Astrocyte of the hippocampus (primary cell): ENCODE measurements around the gene DIP2C.
"Not testable (repeated sequence)": the region's sequence is repeated elsewhere in the genome, so short reads cannot be mapped to it uniquely, and the experiment has no call there.

Experiments used
- DNase-seq: peaks from one replicate; pipeline ENCODE4 v3.0.0; 2011; ENCODE audit warnings: low read depth, low spot score

The DIP2C gene

DNA sequence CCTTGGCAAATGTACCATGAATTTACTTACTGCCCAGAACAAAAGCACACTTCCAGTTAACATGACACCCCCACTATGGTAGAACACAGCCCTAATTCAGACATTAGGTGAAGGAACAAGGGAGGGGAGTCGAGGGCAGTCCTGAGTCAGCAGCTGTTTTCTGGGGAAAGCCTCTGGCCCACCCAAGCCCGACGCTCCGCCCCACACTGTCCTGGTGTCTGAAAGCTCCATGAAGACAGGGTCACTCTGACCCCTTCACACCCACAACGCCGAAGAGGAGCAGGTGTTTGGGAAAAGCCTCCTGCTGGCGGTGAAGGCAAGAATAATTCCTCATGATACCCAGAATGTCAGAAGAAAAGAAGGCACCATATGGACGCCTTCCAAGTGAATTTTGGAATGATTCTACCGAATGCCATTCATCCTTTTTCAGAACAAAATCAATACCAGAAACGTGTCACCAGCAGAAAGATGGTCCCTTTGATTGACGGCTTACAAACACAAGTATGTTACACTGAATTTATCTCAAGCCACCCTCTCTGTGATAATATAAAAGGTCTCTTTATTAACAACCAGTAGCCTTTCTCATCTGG lies 172.1 kb downstream of the DIP2C start:
- DNase-seq, result no peak

DNA sequence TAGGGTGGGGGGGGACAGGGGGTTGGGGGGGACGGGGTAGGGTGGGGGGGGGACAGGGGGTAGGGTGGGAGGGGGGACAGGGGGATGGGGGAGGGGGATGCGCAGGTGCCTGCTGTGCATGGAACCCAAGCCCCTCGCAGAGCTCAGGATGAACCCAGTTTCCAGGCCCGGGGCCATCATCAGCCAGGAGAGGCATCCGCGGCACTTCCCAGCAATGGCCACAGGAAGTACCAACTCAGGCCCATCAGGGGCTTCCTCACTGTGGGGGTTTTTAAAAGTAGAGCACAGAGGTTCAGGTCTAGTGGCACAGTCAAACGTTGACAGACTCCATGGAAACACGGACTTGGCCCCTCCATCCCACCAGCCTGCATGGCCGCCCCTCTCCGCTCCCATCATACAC lies 172.7 kb downstream of the DIP2C start:
- DNase-seq, result no peak

DNA sequence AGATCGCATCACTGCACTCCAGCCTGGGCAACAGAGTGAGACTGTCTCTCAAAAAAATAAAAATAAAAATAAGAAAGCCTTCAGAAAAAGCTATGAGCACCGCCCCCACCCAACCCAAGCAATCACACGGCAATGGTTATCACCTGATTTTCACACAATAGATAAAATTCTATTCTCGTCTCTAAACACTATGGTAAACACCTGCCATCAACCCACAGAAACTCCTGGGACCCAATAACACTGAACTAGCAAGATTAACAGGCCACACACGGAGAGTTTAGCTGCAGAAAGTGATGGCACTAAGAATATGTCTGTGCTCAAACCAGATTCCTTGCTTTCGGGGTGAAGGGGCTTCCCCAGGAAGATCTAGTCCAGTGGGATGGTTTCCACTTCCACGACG lies 173.8 kb downstream of the DIP2C start:
- no peak for DNase-seq

DNA sequence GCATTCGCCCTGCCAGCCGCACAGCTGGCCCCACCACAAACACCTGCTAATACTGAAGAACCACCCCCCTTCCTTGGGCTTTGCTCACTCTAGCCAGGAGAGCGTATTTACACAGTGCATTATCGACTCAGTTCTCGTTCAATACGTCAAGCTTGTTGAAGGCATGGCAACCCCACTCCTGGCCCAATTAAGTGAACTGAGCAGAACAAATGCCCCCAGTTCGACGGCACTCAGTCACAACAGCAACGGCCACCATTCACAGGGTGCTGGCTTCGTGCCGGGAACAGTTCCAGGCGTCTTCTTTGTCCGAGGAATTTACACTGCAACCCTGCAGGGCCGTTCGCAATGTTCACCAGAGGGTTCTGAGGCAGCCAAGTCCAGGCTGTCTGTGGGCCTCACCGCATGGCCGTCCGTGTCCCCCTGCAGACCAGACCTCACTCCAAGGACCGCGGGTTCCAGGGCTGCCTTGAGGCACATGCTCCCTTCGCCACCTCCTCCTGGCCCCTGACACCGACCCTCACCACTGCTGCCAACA lies 175.3 kb downstream of the DIP2C start:
- peak; percentile 76 for DNase-seq

DNA sequence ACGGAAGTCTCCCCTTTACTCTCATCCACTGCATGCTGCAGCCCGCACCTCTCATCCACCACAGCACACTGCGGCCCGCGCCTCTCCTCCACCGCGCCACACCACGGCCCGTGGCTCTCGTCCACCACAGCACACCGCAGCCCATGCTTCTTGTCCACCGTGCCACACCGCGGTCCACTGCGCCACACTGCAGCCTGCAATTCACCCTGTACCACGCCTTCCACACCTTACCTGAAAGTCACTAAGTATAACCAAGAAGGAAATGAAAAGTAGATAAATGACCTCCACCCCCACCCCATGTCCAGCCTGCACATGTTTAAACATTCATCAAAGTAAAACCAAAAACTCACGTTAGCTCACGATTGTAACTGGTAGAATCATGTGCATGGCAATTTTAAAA lies 176.1 kb downstream of the DIP2C start:
- no peak for DNase-seq

DNA sequence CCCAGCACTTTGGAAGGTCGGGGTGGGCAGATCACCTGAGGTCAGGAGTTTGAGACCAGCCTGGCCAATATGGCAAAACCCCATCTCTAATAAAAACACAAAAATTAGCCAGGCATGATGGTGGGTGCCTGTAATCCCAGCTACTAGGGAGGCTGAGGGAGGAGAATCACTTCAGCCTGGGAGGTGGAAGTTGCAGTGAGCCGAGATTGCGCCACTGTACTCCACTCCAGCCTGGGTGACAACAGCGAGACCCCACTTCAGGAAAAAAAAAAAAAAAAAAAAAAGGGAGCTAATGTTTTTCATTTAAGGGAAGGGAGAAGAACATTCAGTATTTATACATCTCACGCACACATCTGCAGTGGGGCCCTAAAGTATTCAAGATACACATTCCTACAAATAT lies 176.8 kb downstream of the DIP2C start:
- not testable (repeated sequence) for DNase-seq

DNA sequence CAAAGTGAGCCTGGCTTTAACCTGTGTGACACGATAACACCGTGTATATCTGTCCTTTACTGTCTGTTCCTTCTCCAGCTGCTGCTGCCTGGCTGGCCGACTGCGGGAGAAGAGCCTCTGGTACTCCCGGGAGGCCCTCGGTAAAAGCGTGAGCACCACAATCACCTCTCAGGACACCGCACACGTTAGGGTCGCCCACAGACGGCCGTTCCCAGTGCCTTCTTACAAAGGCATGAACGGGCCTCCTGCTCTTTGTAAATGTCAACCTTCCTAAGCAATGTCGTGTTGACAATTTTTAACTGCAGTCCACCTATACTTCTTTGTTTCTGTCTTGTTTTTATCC lies 177.6 kb downstream of the DIP2C start:
- no peak for DNase-seq

DNA sequence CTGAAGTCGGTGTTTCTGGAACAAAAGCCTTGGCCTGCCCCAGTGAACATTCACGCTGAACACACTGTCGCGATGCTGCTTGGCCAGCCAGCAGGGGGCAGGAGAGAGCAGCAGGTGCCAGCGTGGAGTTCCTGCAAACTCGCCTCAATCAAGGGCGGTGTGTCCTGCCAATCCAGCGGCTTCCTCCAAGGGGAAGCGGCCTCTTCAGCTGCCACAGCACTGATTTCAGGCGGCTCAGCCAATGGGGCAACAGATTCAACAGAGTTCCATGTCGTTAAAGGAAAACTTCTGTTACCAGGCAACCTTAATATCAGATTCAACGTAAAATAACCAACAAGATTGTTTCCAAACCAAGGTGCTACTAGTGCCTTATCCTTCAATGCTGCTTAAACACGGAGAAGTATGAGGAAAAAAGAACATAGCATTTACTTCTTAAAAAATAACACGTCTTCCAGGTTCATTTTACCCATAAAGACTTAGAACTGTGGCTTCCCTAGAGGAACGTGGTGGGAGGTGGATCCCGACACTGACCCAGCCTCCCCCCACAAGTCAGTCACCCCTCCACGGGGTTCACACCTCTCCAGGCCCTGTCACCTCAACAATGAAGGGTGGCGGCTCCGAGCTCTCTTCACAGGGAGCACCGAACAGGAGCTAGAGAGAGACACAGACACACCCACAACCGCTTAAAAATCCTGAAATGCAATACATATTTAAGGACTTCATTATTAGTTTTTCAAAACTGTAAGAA lies 178.2 kb downstream of the DIP2C start:
- DNase-seq, result peak; percentile 98

DNA sequence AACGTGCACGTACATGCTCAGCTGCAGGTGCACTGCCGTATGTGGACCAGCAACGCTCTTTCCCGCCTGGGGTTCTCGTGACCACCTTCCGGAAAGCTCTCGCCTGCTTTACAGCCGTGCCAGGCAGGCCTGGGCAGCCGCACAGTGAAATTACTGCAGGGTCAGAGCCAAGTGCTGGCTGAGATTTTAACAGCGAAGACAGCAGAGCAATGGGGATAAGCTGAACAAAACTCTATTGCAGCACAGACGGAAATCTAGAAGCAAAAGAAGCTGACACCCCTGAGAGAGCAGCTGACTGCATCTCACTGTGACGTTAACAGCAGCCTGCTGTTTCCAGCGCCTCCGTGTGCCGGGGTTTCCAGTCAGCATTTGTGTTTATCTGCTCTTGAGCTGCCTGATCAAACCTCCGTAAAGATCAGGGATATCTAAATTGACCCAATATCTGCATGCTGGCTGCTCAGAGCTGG lies 179.0 kb downstream of the DIP2C start:
- no peak for DNase-seq

DNA sequence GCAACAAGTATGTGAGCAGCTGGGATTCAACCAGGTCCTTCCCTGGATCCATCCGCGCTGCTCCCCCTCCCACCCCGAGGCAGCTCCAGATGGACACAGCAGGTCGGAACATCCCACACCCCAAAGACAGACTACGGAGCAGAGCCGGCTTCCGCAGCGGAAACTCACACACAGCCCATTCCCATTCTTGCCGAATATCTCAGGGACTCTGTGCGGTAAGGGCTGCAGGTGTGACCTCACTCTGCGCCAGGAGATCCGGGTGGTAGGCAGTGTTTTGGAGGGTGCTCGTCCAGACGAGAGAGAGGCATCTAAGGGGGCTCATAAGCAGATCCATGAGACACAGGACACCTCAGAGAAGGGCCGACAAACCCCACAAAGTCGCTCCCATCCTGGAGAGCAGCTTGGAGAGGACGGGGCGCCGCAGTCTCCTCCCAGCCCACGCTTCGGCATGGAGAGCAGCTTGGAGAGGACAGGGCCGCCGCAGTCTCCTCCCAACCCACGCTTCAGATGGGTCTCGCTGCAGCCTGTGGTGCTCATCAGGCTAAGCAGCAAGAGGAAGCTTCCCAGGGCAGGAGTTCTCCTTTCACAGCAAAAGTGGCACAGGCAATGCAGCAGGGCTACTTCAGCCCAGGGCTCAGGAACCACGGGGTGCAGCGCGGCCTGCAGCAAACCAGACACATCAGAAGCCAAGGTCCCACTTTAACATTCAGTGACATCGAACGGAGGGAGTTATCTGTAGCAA lies 179.9 kb downstream of the DIP2C start:
- no peak for DNase-seq

DNA sequence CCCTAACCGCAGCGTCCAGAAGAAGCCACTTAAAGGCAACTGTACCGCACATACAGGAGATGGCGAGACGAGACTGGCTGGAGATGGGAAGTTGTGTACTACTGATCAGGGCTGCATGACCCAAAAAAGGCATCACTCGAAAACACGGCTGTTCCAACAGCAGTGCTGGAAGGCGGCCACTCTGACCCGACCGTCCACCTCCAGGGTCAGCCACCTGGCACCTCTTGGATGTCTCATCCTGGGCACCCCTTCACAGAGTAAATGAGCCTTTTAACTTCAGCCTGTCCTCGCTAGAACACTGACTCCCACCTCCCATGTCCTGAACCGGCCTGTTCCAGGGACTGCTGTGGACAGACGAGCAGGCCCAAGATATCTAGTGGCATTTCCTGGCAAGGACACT lies 180.7 kb downstream of the DIP2C start:
- no peak for DNase-seq

DNA sequence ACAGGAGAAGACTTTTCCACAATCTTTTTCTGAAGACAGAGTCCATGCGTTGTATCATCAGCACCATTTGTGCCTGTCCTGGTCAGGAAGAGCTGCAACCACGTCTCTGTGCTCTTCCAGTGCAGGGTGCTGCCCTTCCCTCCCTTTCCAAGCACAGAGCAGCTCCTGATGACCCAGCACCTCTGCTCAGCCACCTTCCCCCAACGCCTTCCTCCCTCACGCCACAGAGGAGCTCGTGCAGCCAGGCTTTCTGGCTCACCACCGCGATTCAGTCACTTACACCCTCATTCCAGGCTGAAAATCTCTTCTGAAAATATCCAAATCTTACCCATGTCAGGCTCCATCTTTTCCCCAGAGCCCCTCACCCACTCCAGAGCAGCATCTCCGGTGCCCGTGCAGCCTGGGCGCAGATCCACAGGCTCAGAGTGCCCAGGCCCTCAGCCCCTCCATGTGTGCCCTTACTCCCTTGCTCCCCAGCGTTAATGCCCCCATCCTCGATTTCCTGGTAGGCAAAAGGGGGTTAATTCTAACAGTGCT lies 181.5 kb downstream of the DIP2C start:
- no peak for DNase-seq

DNA sequence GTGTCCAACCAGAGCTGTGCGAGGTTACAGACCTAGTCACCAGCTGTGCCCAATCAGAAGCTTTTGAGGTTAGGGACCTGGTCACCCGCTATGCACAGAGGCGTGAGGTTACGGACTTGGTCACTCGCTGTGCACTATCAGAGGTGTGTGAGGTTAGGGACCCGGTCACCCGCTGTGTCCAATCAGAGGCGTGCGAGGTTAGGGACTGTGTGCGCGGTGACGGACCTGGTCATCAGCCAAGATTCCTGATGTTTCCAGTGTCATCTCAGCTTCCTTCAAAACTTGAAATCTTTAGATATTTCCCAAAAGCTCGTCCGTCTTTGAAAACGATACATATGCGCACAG lies 182.1 kb downstream of the DIP2C start:
- DNase-seq, result no peak

DNA sequence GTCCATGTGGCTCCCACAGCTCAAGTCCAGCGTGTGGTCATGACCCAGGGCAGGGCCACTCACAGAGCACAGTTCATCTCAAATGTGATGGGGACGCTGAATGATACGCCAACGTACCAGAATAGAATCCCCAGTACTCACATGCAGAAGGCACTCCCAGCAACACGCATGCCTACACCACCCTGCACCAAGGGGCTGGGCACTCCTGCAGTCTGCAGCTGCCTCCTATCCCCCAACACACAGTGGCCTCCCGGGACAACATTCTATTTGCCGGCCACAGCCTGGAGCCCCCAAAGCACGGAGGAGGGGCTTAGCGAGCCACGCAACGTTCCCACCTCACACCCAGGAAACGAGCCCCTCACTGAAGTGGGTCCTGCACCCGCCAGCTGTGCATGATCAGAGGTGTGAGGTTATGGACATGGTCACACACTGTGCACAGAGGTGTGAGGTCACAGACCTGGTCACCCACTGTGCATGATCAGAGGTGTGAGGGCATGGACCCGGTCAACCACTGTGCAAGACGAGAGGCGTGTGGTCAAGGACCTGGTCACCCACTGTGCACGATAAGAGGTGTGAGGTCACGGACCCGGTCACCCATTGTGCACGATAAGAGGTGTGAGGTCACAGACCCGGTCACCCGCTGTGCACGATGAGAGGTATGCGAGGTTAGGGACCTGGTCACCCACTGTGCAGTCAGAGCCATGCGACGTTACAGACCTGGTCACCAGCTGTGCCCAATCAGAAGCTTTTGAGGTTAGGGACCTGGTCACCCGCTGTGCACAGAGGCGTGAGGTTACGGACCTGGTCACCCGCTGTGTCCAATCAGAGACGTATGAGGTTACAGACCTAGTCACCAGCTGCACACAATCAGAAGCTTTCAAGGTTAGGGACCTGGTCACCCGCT lies 182.8 kb downstream of the DIP2C start:
- DNase-seq, result no peak

DNA sequence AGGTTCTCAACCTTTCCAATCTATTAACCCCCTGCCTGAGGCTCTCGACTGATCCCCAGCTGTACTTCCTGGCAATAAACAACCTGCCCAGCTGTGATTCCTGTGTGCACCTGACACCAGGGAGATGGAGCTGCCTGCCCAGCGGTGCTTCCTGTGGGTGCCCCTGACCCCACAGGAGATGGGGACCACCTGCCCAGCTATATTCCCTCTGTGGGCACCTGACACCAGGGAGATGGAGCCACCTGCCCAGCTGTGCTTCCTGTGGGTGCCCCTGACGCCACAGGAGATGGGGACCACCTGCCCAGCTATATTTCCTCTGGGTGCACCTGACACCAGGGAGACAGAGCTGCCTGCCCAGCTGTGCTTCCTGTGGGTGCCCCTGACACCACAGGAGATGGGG lies 184.0 kb downstream of the DIP2C start:
- DNase-seq, result no peak

DNA sequence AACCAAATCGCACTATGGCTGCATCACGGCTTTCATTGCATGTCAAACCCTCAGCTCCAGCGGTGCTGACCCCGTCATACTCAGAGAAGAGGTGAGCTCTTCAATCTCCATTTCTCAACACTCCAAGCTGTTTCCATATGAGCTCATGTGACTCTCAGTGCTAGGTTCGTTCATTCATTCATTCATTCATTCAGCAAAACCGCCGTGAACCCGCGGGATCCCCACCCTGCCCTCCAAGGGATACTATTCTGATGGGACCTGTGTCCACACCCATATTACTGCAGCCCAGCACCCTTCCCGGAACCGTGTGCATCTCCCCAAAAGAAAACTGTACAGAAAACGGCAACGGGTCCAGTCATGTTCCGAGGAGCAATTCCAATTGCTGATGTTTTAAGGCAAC lies 184.7 kb downstream of the DIP2C start:
- no peak for DNase-seq

DNA sequence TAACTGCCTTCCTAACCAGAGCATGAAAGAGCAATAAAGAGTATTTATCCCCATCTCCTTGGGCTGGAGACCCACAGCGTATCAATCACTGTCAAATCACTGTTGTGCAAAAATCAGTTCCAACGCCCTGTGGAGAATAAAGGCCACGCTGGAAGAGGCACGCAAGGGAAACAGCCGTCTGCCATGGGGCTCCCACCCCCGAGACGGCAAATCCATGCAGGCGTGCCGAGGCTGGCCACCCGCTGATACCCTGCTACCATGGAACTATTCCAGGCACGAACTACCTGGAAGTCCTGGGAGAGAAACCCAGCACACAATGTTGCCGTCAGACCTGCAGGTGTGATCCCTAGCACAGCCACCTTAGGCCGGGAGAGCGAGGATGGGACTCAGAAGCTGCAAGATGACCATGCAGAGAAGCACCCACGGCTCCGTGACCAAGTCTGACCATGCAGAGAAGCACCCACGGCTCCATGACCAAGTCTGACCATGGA lies 185.3 kb downstream of the DIP2C start:
- DNase-seq, result no peak

DNA sequence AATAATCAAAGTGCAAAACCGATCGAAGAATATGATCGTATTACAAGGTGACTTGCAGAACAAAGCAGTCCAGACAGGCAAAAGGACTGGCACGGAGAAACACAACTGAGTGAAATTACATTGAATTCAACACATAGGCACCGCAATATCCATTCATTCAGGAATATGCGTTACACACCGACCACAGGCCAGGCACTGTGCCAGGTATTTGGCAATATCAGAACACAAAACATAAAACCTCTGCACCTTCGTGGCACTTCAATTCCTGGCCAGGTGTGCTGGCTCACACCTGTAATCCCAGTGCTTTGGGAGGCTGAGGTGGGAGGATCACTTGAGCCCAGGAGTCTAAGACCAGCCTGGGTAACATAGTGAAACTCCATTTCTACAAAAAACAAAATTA lies 187.9 kb downstream of the DIP2C start:
- no peak for DNase-seq

DNA sequence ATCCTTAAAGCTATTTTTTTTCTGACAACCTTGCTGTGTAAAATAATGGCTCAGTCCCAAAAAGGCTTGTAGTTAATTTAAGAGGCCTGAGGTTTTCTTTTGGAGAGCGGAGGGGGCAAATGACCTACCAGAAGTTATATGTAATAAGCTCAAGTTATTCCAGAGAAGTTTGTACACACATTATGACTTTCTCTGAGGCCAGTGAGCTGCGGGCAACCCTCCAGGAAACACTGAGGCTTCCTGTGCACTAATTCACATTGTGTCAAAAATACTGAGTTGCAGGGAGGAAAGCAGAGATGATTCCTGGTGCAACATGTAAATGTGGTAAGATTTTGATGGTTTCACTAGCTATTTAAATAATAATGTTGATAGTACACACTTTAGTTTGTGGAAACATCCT lies 188.6 kb downstream of the DIP2C start:
- DNase-seq, result peak; percentile 53

DNA sequence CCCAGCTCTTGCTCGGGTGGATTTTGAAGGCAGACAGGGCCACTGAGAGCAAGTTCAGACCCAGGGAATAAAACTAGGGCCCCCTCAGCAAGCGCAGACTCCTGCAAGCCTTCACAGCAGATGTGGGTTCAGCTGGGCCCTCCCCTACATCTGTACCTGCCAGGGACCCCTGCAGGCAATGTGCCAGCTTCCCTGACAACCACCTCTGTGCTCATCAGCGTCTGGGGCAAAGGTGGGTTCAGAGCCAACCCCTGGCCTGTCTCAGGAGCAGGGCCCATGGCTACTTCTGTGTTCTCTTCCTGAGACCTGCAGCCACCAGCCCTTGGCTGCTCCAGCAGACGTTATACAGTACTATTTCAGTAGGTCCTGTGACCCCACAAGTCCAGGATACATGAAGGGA lies 189.5 kb downstream of the DIP2C start:
- no peak for DNase-seq

DNA sequence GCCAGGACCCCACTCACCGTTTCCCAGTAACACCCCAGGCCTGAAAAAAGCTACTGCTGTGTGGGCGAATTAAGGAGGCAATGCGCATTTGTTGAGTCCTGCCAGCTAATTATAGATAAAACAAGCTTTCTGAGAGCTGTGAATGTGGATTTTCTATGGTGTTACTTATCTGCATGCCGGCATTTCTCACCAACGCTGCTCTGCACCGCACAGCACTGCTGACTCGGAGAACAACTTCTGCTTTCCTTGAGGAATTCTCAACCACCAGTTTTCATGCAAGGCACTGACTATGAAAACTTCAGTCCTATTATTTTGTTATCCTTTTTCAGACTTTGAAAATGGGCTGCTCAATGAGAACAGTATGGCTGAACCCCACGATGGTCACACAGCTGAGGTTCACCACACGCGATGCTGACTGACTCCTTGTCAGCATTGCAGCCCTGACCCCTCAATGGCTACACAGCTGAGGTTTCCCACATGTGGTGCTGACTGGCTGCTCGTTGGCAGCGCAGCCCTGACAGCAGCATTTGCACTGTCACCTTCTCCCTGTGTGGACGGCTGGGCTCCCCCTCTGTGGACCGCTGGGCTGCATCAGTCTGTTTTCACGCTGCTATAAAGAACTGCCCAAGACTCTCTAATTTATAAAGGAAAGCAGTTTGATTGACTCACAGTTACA lies 190.6 kb downstream of the DIP2C start:
- no peak for DNase-seq
